Hematopoietic multipotent progenitor cell treated with erythropoietin and hydrocortisone succinate and interleukin-3 and kit ligand, for 4 days (in vitro differentiated cells): Measurements from ENCODE around the gene EMX1.

Source experiments
- DNase-seq: peaks from one replicate; pipeline ENCODE4 v3.0.0-alpha.2; 2015

The EMX1 gene

DNA sequence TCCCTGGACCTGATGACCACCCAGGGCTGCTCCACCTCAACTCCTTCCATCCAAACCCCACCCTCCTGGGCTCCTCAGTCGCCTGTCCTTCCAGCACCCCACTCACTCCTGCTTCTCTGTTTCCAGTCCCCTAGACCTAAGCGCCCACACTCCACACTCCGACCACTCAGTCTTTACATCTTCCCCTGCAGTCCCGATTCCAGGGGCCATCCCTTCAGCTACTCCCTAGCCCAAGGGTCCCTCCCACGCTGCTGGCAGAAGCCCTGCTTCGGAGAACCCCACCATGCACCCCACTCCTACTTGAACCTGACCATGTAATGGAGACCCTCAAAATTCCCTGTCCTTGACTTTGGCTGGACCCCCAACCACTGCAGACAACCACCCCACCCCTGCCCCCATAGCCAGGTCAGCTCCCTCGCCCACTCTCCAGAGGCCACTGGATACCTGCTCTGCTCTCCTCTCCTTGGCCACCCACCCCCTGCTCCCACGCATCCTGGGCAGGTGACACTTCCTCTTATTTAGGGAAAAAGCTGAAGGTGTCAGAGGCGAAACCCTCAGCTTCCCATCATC is 28.2 kb downstream of the EMX1 start:
- no peak for DNase-seq

- DNase-seq: no peak
Measured at GRCh38 chr2:72946466-72946865, 29.1 kb downstream of the EMX1 start.

GRCh38 chr2:72947952-72948830 is 30.9 kb downstream of the EMX1 start:
- DNase-seq: no peak

DNA sequence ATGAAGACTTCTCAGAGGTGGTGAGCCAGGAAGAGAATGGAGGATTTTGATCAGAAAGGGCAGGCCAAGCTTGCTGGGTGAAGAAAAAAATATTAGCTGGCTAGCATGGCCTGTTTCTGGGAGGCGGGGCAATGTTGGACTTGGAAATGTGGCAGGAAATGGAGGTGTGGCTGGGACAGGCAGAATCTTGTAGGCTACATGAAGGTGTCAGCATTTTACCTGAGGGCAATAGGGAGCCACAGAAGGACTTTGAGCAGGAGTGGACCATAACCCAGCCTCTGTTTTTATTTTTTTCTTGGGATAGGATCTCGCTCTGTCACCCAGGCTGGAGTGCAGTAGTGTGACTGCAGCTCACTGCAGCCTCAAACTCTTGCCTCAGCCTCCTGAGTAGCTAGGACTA is 31.7 kb downstream of the EMX1 start:
- no peak for DNase-seq

DNA sequence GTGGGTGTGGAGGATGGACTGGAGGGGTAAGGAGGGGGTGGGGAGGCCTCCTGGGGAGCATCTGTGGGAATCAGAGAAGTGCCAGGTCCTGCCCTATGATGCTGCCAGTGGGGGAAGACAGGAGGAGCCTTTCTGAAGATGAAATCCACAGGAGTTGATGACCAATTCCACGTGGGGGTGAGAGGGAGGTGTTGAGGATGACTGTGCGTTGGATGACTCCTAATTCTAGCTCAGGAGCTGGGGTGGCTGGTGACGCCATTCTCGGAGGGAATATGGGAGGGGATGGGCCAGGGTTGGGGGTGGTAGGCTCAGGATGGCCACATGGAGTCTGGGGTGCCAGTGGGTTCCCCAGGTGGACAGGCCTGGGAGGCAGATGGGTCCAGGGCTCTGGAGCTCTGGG is 32.3 kb downstream of the EMX1 start:
- DNase-seq: no peak

- DNase-seq: no peak
Measured at GRCh38 chr2:72950558-72951255, 33.4 kb downstream of the EMX1 start.

GRCh38 chr2:72951303-72952095 is 34.2 kb downstream of the EMX1 start:
- DNase-seq: no peak

- no peak for DNase-seq
Measured at GRCh38 chr2:72952110-72952823, 34.9 kb downstream of the EMX1 start.

- no peak for DNase-seq
Measured at GRCh38 chr2:72952961-72953360, 35.6 kb downstream of the EMX1 start.

- DNase-seq: no peak
Measured at GRCh38 chr2:72953528-72953927, 36.2 kb downstream of the EMX1 start.

GRCh38 chr2:72953976-72954375 is 36.7 kb downstream of the EMX1 start:
- DNase-seq: peak; percentile 43

GRCh38 chr2:72954376-72955227 is 37.3 kb downstream of the EMX1 start:
- no peak for DNase-seq

DNA sequence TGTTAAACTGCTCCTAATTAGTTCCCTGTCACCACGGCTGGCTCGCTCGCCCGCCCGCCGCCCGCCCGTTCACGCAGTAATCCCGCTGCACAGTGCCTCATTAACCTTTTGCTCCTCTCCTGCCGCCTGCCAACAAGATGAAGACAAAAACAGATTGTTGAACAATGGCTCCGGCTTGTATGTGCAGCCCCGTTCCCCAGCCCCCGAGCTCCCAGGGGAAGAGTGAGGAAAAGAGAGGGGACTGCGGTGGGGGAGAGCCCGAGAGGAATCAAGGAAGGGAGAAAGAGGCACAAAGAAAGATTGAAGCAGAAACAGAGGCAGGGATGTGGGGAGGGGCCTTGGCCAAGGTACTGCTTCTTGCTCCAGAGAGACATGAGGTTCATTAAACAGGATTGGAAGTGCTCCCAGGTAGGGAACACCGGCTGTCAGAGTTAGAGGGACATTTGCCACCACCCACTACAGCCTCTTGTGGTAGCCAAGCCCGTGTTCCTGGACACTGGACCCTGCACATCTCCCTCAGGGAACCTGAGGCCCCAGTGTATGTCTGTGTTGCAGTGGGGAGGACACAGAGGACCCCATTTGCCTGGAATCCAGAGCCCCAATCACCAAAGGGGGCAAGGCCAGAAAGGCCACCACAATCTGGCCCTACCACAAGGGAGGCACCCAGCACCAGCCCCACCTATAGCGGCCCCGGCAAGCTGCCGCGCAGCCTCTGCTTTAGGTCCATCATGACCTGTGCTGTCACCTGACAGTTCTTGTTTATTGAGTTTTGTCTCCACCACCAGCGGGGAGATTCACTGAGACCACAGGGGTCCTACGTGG is 38.1 kb downstream of the EMX1 start:
- DNase-seq: no peak

DNA sequence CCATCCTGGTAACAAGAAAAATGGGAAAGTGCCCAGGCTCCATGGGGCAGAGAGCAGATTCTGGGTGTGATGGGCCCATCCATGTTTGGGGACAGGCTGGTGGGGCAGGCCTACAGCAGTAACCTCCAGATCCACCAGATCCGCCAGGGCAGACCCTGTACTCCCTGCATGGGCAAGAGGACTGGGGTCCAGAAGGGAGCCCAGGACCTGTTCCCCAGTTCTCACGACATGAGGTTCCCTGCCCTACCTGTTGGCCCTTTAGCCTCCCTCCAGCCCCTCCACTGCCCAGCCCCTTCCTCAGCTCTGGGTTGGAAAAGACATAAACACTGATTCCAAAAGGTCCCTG is 38.7 kb downstream of the EMX1 start:
- DNase-seq: no peak

- no peak for DNase-seq
Measured at GRCh38 chr2:72956936-72957335, 39.6 kb downstream of the EMX1 start.

GRCh38 chr2:72958542-72959385 is 41.4 kb downstream of the EMX1 start:
- DNase-seq: no peak

DNA sequence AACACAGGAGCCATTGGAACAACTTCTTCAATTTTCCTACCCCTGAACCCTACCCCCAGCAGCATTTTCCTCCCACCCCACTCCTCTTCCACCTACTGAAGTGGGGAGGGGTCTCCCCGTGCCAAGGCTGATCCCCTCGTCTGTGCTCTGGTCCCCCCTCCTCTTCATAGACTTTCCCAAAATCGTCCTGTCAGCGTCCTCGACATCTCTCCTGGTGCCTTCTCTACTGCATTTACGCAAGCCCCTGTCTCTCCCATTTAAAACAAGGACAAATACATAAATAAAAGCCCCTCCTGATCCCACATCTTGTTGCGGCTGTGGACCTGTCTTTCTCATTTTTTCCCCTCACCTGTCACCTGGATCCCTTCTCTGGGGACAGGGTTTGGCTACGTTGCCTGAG is 42.2 kb downstream of the EMX1 start:
- DNase-seq: no peak

- no peak for DNase-seq
Measured at GRCh38 chr2:72959995-72960981, 43.0 kb downstream of the EMX1 start.
